Glutamatergic neuron (in vitro differentiated cells): ENCODE measurements around the gene EPSTI1. TPM values are rescaled to one million over a fixed set of nuclear protein-coding genes. Genes with fewer than 3 reads are reported as not detected.

ENCODE experiments used
- DNase-seq: peaks from one replicate; pipeline ENCODE4 v3.0.0; 2022
- H3K27ac Mint-ChIP-seq: one replicate; pipeline ENCODE4 v1.8.0; 2020; ENCODE audit warnings: mild to moderate bottlenecking, mixed read lengths, inconsistent platforms; ENCODE audit not compliant: unreplicated experiment
- H3K27me3 Mint-ChIP-seq: one replicate; pipeline ENCODE4 v1.8.0; 2020; ENCODE audit warnings: mild to moderate bottlenecking, moderate library complexity, mixed read lengths, inconsistent platforms; ENCODE audit not compliant: unreplicated experiment
- H3K36me3 Mint-ChIP-seq: one replicate; pipeline ENCODE4 v1.8.0; 2020; ENCODE audit warnings: mild to moderate bottlenecking, mixed read lengths, inconsistent platforms; ENCODE audit not compliant: unreplicated experiment
- H3K4me1 Mint-ChIP-seq: one replicate; pipeline ENCODE4 v1.8.0; 2020; ENCODE audit warnings: mild to moderate bottlenecking, low read depth, mixed read lengths, inconsistent platforms; ENCODE audit not compliant: unreplicated experiment
- H3K4me3 Mint-ChIP-seq: one replicate; pipeline ENCODE4 v1.8.0; 2020; ENCODE audit warnings: mild to moderate bottlenecking, mixed read lengths, inconsistent platforms; ENCODE audit not compliant: unreplicated experiment
- H3K9me3 Mint-ChIP-seq: one replicate; pipeline ENCODE4 v1.8.0; 2020; ENCODE audit warnings: mild to moderate bottlenecking, moderate library complexity, mixed read lengths, inconsistent platforms; ENCODE audit not compliant: unreplicated experiment
- CTCF ChIP-seq: fragments of 200-600 bp; sonication (generic); IDR thresholded peaks from one replicate; pipeline ENCODE4 v1.5.0; 2021; ENCODE audit not compliant: partially characterized antibody, unreplicated experiment
- total RNA-seq: library from RNA; stranded (reverse); fragmentation: NEBNext Ultra II Directional; extraction: Animal tissue kit (Norgen Biotek cat#: 25700); gene quantifications from one replicate; pipeline ENCODE4 v1.2.1, GENCODE V29; 2021; ENCODE audit not compliant: unreplicated experiment

Gene EPSTI1
- total RNA-seq, 1 donor from 2014 or later: not detected

- no peak overlapping the region for H3K27ac Mint-ChIP-seq
- H3K4me3 Mint-ChIP-seq: no peak overlapping the region
- no peak for DNase-seq
- no peak for TF ChIP-seq CTCF
- H3K9me3 Mint-ChIP-seq: peaks cover 1% of the 10 kb centered on the region
- H3K36me3 Mint-ChIP-seq: no peaks in the 10 kb centered on the region
- no peaks in the 10 kb centered on the region for H3K4me1 Mint-ChIP-seq
- no peaks in the 10 kb centered on the region for H3K27me3 Mint-ChIP-seq
Measured at GRCh38 chr13:42906257-42906656, 85.8 kb downstream of the EPSTI1 start.

- Mint-ChIP-seq H3K4me1 (no peaks in the 10 kb centered on the region), H3K9me3 (peaks cover 1% of the 10 kb centered on the region), H3K27ac (no peak overlapping the region), H3K4me3 (no peak overlapping the region), H3K27me3 (no peaks in the 10 kb centered on the region), H3K36me3 (no peaks in the 10 kb centered on the region)
- no peak for TF ChIP-seq CTCF
- DNase-seq: no peak
Measured at GRCh38 chr13:42905579-42905978, 86.5 kb downstream of the EPSTI1 start.

GRCh38 chr13:42899266-42899665, 92.8 kb downstream of the EPSTI1 start:
- no peaks in the 10 kb centered on the region for H3K9me3 Mint-ChIP-seq
- DNase-seq: no peak
- no peaks in the 10 kb centered on the region for H3K36me3 Mint-ChIP-seq
- H3K27ac Mint-ChIP-seq: no peak overlapping the region
- no peaks in the 10 kb centered on the region for H3K27me3 Mint-ChIP-seq
- no peak for TF ChIP-seq CTCF
- H3K4me1 Mint-ChIP-seq: no peaks in the 10 kb centered on the region
- no peak overlapping the region for H3K4me3 Mint-ChIP-seq

DNA sequence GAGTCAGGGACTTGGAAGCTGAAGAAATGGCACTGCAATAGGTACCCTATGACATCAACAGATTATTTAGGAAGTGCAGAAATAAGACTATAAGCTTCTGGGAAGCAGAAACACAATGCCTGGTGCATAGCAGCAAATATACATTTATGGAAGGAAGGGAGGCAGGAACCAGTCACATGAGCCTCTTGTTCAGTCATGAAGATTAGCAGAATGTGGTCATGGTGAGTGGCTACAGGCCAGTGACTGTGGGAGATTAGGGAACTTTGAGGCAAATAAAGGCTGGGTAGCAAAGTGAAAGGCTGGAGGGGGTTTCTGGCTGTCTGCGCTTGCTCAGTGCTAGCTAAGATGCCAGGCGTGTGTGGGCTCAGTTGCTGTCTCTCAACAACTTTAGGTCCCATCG, 96.3 kb downstream of the EPSTI1 start:
- Mint-ChIP-seq H3K27ac (no peak overlapping the region), H3K36me3 (no peaks in the 10 kb centered on the region), H3K9me3 (no peaks in the 10 kb centered on the region), H3K4me1 (no peaks in the 10 kb centered on the region), H3K4me3 (no peak overlapping the region), H3K27me3 (no peaks in the 10 kb centered on the region)
- DNase-seq: no peak
- no peak for TF ChIP-seq CTCF

GRCh38 chr13:42894765-42895243, 97.2 kb downstream of the EPSTI1 start:
- H3K4me1 Mint-ChIP-seq: no peaks in the 10 kb centered on the region
- H3K36me3 Mint-ChIP-seq: no peaks in the 10 kb centered on the region
- no peaks in the 10 kb centered on the region for H3K27me3 Mint-ChIP-seq
- H3K9me3 Mint-ChIP-seq: no peaks in the 10 kb centered on the region
- no peak overlapping the region for H3K27ac Mint-ChIP-seq
- no peak for TF ChIP-seq CTCF
- DNase-seq: no peak
- H3K4me3 Mint-ChIP-seq: no peak overlapping the region
